OCI-LY3 (cell line): Measurements from ENCODE around the gene ABL2.
"Not testable (repeated sequence)": the region's sequence is repeated elsewhere in the genome, so short reads cannot be mapped to it uniquely, and the experiment has no call there.

Experiments used
- H2AFZ ChIP-seq: fragments of 200-600, 300-600 bp; shearing (Covaris generic); 2 replicates; pipeline ENCODE4 v1.6.0; 2014; ENCODE audit warnings: antibody characterized with exemption, low read depth, low read length
- H3K27ac ChIP-seq: fragments of 200-600, 300-600 bp; sonication (generic); 2 replicates; pipeline ENCODE4 v1.5.1; 2014; ENCODE audit warnings: mild to moderate bottlenecking, low read length, moderate library complexity, mixed read lengths
- H3K27me3 ChIP-seq: fragments of 200-600, 300-600 bp; sonication (generic); 2 replicates; pipeline ENCODE4 v1.6.1; 2014; ENCODE audit warnings: low read depth, low read length, mixed read lengths
- H3K36me3 ChIP-seq: fragments of 200-600, 300-600 bp; sonication (generic); replicated peaks from 2 replicates; pipeline ENCODE3; 2014; ENCODE audit warnings: low read depth, low read length, mixed read lengths
- H3K4me1 ChIP-seq: fragments of 300-600, 200-600 bp; sonication (generic); 2 replicates; pipeline ENCODE4 v1.6.1; 2014; ENCODE audit warnings: low read length, mixed read lengths
- H3K4me2 ChIP-seq: fragments of 200-600, 300-600 bp; sonication (generic); 2 replicates; pipeline ENCODE4 v1.6.1; 2014; ENCODE audit warnings: low read length, mixed read lengths
- H3K4me3 ChIP-seq: fragments of 300-600, 200-600 bp; sonication (generic); 2 replicates; pipeline ENCODE4 v1.5.1; 2014; ENCODE audit warnings: antibody characterized with exemption, mild to moderate bottlenecking, low read length, moderate library complexity
- H3K79me2 ChIP-seq: fragments of 300-600, 200-600 bp; shearing (Covaris generic); 2 replicates; pipeline ENCODE4 v1.6.1; 2014; ENCODE audit warnings: mild to moderate bottlenecking, low read length, mixed read lengths
- H3K9ac ChIP-seq: fragments of 300-600, 200-600 bp; shearing (Covaris generic); 2 replicates; pipeline ENCODE4 v1.6.0; 2014; ENCODE audit warnings: mild to moderate bottlenecking, low read length, moderate library complexity
- H3K9me3 ChIP-seq: fragments of 200-600, 300-600 bp; shearing (Covaris generic); 2 replicates; pipeline ENCODE4 v1.6.1; 2014; ENCODE audit warnings: low read length, mixed read lengths; ENCODE audit not compliant: insufficient read depth
- H4K20me1 ChIP-seq: fragments of 200-600, 300-600 bp; sonication (generic); 2 replicates; pipeline ENCODE4 v1.6.1; 2016; ENCODE audit warnings: low read length, mixed read lengths; ENCODE audit not compliant: insufficient read depth
- CTCF ChIP-seq: fragments of 200-600, 300-600 bp; sonication (generic); IDR thresholded peaks from 2 replicates; pipeline ENCODE4 v1.5.1; 2014; ENCODE audit warnings: antibody characterized with exemption, low read length, low read depth
- EZH2phosphoT487 ChIP-seq: fragments of 200-600 bp; shearing (Covaris generic); IDR thresholded peaks from 2 replicates; pipeline ENCODE4 v1.6.1; 2018; ENCODE audit warnings: antibody characterized with exemption, mixed run types, low read depth

ABL2 gene

GRCh38 chr1:179137617-179138255 lies 91.7 kb downstream of the ABL2 start:
- H3K27ac ChIP-seq = no peak overlapping the region
- peaks cover 2% of the 10 kb centered on the region for H3K4me1 ChIP-seq
- no peak overlapping the region for H3K4me3 ChIP-seq
- no peak overlapping the region for H3K4me2 ChIP-seq
- no peaks in the 10 kb centered on the region for H4K20me1 ChIP-seq
- peaks cover 18% of the 10 kb centered on the region; the same call in 1 of the 2 replicates for H3K79me2 ChIP-seq
- no peak overlapping the region for H3K9ac ChIP-seq
- H3K9me3 ChIP-seq = no peaks in the 10 kb centered on the region
- H2AFZ ChIP-seq = no peak overlapping the region
- TF ChIP-seq EZH2phosphoT487 (no peak), CTCF (no peak)
- H3K27me3 ChIP-seq = no peaks in the 10 kb centered on the region
- no peaks in the 10 kb centered on the region for H3K36me3 ChIP-seq

- H3K4me3 ChIP-seq, H3K9ac ChIP-seq, H4K20me1 ChIP-seq, H3K27ac ChIP-seq, H3K4me2 ChIP-seq, H3K36me3 ChIP-seq, H2AFZ ChIP-seq, H3K9me3 ChIP-seq, H3K27me3 ChIP-seq: not testable (repeated sequence)
- Histone ChIP-seq H3K4me1 (peaks cover 10% of the 10 kb centered on the region), H3K79me2 (peaks cover 21% of the 10 kb centered on the region; the same call in 1 of the 2 replicates)
These were observed 93.8 kb downstream of the ABL2 start for GRCh38 chr1:179135707-179136106.

- H2AFZ ChIP-seq, H3K27me3 ChIP-seq, H3K36me3 ChIP-seq, H3K9ac ChIP-seq, H3K9me3 ChIP-seq, H4K20me1 ChIP-seq, H3K27ac ChIP-seq, H3K4me3 ChIP-seq, H3K4me2 ChIP-seq: not testable (repeated sequence)
- peaks cover 21% of the 10 kb centered on the region; the same call in 1 of the 2 replicates for H3K79me2 ChIP-seq
- peaks cover 16% of the 10 kb centered on the region for H3K4me1 ChIP-seq
These were observed 94.3 kb downstream of the ABL2 start for GRCh38 chr1:179135168-179135567.

DNA sequence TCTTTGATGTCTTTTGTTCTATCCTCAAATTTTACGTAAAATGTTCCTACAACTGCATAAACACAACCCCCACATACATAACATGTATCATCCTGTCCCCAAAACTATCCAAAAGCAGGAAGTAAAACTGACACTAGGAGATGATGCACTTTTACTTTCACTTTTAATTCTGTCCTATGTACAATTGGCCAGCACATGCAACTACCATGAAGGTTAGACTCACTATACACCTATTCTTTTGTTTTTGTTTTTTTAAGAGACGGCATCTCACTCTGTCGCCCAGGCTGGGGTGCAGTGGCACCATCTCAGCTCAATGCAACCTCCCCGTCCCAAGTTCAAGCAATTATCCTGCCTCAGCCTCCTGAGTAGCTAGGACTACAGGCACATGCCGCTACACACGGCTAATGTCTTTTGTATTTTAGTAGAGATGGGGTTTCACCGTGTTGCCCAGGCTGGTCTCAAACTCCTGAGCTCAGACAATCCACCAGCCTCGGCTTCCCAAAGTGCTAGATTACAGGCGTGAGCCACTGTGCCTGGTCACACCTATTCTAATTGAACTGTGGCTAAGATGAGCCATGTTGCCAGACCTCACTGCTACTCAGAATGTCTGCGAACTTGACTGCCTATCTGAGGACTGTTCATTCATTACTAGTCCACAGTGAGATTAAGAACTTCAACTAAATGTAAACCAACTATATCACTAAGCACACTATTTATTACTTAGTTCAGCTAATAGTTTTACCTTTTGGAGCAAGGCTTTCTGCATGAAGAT lies 99.6 kb downstream of the ABL2 start:
- no peak for TF ChIP-seq CTCF
- TF ChIP-seq EZH2phosphoT487 = no peak
- Histone ChIP-seq H3K27ac (peak overlapping the region; percentile 76), H3K4me3 (peak overlapping the region; percentile 70), H2AFZ (peak overlapping the region; percentile 74), H3K9ac (peak overlapping the region; percentile 61), H3K36me3 (no peaks in the 10 kb centered on the region), H3K4me1 (peaks cover 26% of the 10 kb centered on the region), H3K27me3 (no peaks in the 10 kb centered on the region), H3K79me2 (peaks cover 14% of the 10 kb centered on the region), H4K20me1 (no peaks in the 10 kb centered on the region), H3K4me2 (peak overlapping the region; percentile 77), H3K9me3 (no peaks in the 10 kb centered on the region)

- no peak overlapping the region for H3K27ac ChIP-seq
- TF ChIP-seq CTCF (no peak), EZH2phosphoT487 (no peak)
- peaks cover 14% of the 10 kb centered on the region for H3K79me2 ChIP-seq
- no peak overlapping the region for H3K4me3 ChIP-seq
- H3K9me3 ChIP-seq = no peaks in the 10 kb centered on the region
- peaks cover 26% of the 10 kb centered on the region for H3K4me1 ChIP-seq
- no peaks in the 10 kb centered on the region for H3K27me3 ChIP-seq
- H4K20me1 ChIP-seq = no peaks in the 10 kb centered on the region
- H3K4me2 ChIP-seq = no peak overlapping the region
- no peak overlapping the region for H3K9ac ChIP-seq
- H2AFZ ChIP-seq = no peak overlapping the region
- H3K36me3 ChIP-seq = peaks cover 2% of the 10 kb centered on the region
These were observed 101.0 kb downstream of the ABL2 start for GRCh38 chr1:179128520-179128919.
